ENCODE measurements around the gene PPP6R1. TPM values are rescaled to one million over a fixed set of nuclear protein-coding genes. Genes with fewer than 3 reads are reported as not detected.

Gene PPP6R1
- total RNA-seq, 1 experiment from 2014 or later = 79.7 TPM

DNA sequence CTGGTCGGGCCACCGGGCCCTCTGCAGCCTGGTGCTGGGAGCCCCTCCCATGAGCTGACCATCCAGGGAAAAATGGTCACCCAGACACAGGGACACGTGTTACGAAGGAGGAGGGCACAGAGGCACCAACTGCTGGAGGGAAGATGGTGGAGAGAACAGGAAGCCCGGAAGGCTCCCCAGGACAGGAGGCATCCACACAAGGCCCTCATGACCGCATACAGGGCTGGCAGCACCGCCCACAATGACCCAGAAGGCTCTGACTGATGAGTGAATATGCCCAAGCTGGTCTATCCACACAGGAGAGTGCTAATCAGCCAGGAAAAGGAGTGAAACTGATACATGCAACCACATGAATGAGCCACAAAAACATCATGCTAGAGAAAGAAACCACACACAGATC lies 16.3 kb downstream of the PPP6R1 start:
- Histone ChIP-seq H2BK12ac (ENCODE audit: insufficient read length, low read depth, low read length) (no peak overlapping the region), H3K27me3 (ENCODE audit: insufficient read depth, low read length) (no peaks in the 10 kb centered on the region), H3K56ac (ENCODE audit: insufficient read length, low read depth, low read length) (no peak overlapping the region), H3K79me2 (ENCODE audit: insufficient read depth, low read length) (no peaks in the 10 kb centered on the region), H3K9ac (ENCODE audit: extremely low read depth, insufficient read length, low read length) (no peak overlapping the region), H3T11ph (ENCODE audit: low read length) (no peak overlapping the region), H3K18ac (ENCODE audit: insufficient read length, low read depth, low read length) (no peak overlapping the region), H4K5ac (ENCODE audit: insufficient read length, low read depth, low read length) (no peak overlapping the region), H2BK5ac (ENCODE audit: insufficient read length, low read length) (no peak overlapping the region), H2BK120ac (ENCODE audit: low read depth, low read length, poor library complexity, severe bottlenecking) (no peak overlapping the region), H3K79me1 (ENCODE audit: insufficient read depth, low read depth, low read length, poor library complexity, severe bottlenecking) (no peaks in the 10 kb centered on the region), H4K20me1 (ENCODE audit: control insufficient read depth, insufficient read depth, insufficient read length) (no peaks in the 10 kb centered on the region), H3K9me3 (ENCODE audit: control insufficient read depth, low read depth, low read length) (no peaks in the 10 kb centered on the region), H2BK20ac (ENCODE audit: low read depth, low read length, poor library complexity, severe bottlenecking) (no peak overlapping the region), H4K8ac (replicated peaks; ENCODE audit: insufficient read length, low read depth, low read length) (no peak overlapping the region), H3K4ac (ENCODE audit: low read depth, low read length) (no peak overlapping the region), H3K4me1 (ENCODE audit: insufficient read depth, low read length) (no peaks in the 10 kb centered on the region), H3K23ac (ENCODE audit: insufficient read length, low read depth, low read length) (no peak overlapping the region), H2AK5ac (ENCODE audit: insufficient read length, low read length) (no peak overlapping the region), H3K4me2 (ENCODE audit: insufficient read depth, insufficient read length, low read length) (no peak overlapping the region), H2BK15ac (ENCODE audit: low read depth, low read length) (no peak overlapping the region), H3K27ac (ENCODE audit: insufficient read length, low read depth, low read length) (no peak overlapping the region), H4K91ac (ENCODE audit: insufficient read length, low read depth, low read length) (no peak overlapping the region), H3K23me2 (ENCODE audit: insufficient read length, low read depth, low read length, poor library complexity, severe bottlenecking) (no peaks in the 10 kb centered on the region), H2AFZ (ENCODE audit: low read length) (no peak overlapping the region), H3K14ac (ENCODE audit: insufficient read depth, low read length) (no peak overlapping the region)
- Mint-ChIP-seq H3K9me3 (no peaks in the 10 kb centered on the region), H3K4me3 (no peak overlapping the region), H3K27me3 (ENCODE audit: low read depth) (no peaks in the 10 kb centered on the region), H3K4me1 (no peaks in the 10 kb centered on the region), H3K27ac (peak overlapping the region in 1 of 3 experiments; percentile 40; a peak in 1 of 7 replicates), H3K36me3 (ENCODE audit: insufficient read depth in 1 of 3, low read depth in 3 of 3) (peaks cover 24 to 71% (median 70%) of the 10 kb centered on the region in 3 experiments; a peak in 6 of 7 replicates)
- TF ChIP-seq, protein P1, sequence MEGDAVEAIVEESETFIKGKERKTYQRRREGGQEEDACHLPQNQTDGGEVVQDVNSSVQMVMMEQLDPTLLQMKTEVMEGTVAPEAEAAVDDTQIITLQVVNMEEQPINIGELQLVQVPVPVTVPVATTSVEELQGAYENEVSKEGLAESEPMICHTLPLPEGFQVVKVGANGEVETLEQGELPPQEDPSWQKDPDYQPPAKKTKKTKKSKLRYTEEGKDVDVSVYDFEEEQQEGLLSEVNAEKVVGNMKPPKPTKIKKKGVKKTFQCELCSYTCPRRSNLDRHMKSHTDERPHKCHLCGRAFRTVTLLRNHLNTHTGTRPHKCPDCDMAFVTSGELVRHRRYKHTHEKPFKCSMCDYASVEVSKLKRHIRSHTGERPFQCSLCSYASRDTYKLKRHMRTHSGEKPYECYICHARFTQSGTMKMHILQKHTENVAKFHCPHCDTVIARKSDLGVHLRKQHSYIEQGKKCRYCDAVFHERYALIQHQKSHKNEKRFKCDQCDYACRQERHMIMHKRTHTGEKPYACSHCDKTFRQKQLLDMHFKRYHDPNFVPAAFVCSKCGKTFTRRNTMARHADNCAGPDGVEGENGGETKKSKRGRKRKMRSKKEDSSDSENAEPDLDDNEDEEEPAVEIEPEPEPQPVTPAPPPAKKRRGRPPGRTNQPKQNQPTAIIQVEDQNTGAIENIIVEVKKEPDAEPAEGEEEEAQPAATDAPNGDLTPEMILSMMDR (conservative IDR thresholded peaks at IDR 0.05) = no peak
- no CpG with 5 or more reads among the region's 7 CpGs for whole genome bisulfite sequencing (ENCODE audit: extremely low coverage, insufficient read length, low lambda C conversion rate)
- DNase-seq = no peak

Measured in H9 (cell line).